Endothelial cell of umbilical vein (primary cell): ENCODE measurements around the gene STAG1. TPM values are rescaled to one million over a fixed set of nuclear protein-coding genes. Genes with fewer than 3 reads are reported as not detected.

Experiments used
- BruUV-seq: library from RNA; stranded (reverse); fragments of 400-500 nt; replicated peaks from 2 replicates; lab custom pipeline; 2021; lab: Mats Ljungman, UMichigan
- CTCF ChIA-PET: fragments of 300-600, 350-600 bp; sonication (Branson Sonifier 250); formaldehyde crosslinking; loops from one replicate; lab custom pipeline; 2021; ENCODE audit warnings: antibody characterized with exemption, inconsistent platforms; lab: Charles Lee
- POLR2A ChIA-PET: fragments of 300-600, 350-600 bp; sonication (Branson Sonifier 250); formaldehyde crosslinking; loops from one replicate; lab custom pipeline; 2021; ENCODE audit warnings: antibody characterized with exemption, inconsistent platforms; lab: Charles Lee
- DNase-seq: peaks from one replicate; pipeline ENCODE4 v3.0.0-alpha.2; 2011; ENCODE audit warnings: low read depth, low spot score
- FAIRE-seq: peaks from 2 replicates; lab custom pipeline; 2011; peaks lifted over from hg19 to GRCh38; lab: Jason Lieb, UNC
- H2AFZ ChIP-seq: 2 replicates; pipeline ENCODE4 v1.6.0; 2012; ENCODE audit warnings: low read depth, low read length, control low read depth, inconsistent platforms
- H3K27ac ChIP-seq: 2 replicates; pipeline ENCODE4 v1.5.1; 2011; ENCODE audit warnings: low read depth, mild to moderate bottlenecking, control low read depth, low read length, moderate library complexity; ENCODE audit not compliant: insufficient read depth
- H3K27me3 ChIP-seq, 2 experiments: 2 replicates each; pipeline versions ENCODE4 v1.6.0 to v1.6.1; 2011; ENCODE audit warnings: low read length in 2 of 2, mixed read lengths in 1 of 2; ENCODE audit not compliant: control insufficient read depth in 2 of 2, insufficient read depth in 2 of 2
- H3K36me3 ChIP-seq, 2 experiments: 2 replicates in 1 of 2; 3 replicates in 1 of 2; pipeline ENCODE4 v1.5.1; 2011; ENCODE audit warnings: low read length in 2 of 2, mild to moderate bottlenecking in 1 of 2, moderate library complexity in 1 of 2; ENCODE audit not compliant: control insufficient read depth in 2 of 2, insufficient read depth in 2 of 2; ENCODE audit errors: extremely low read depth in 1 of 2
- H3K4me1 ChIP-seq: 3 replicates; pipeline ENCODE4 v1.5.1; 2011; ENCODE audit warnings: mild to moderate bottlenecking, low read length; ENCODE audit not compliant: control insufficient read depth, insufficient read depth; ENCODE audit errors: extremely low read depth
- H3K4me2 ChIP-seq: 2 replicates; pipeline ENCODE4 v1.6.1; 2011; ENCODE audit warnings: low read length, control low read depth, mixed read lengths; ENCODE audit not compliant: insufficient read depth
- H3K4me3 ChIP-seq, 3 experiments: fragments of 200-600 bp in 1 of 3; sonication (generic), shearing (Covaris generic) in 1 of 3; replicated peaks in 1 of 3; 2 replicates each; pipeline ENCODE4 v1.5.1; 2011 to 2016; ENCODE audit warnings: control low read depth in 3 of 3, low read length in 3 of 3, mild to moderate bottlenecking in 2 of 3, inconsistent platforms in 1 of 3, low read depth in 1 of 3, moderate library complexity in 1 of 3; ENCODE audit not compliant: insufficient read depth in 1 of 3
- H3K79me2 ChIP-seq: 2 replicates; pipeline ENCODE4 v1.6.0; 2012; ENCODE audit warnings: low read length, inconsistent platforms; ENCODE audit not compliant: control insufficient read depth, insufficient read depth
- H3K9ac ChIP-seq: replicated peaks from 2 replicates; pipeline ENCODE3; 2011; ENCODE audit warnings: low read length, control low read depth; ENCODE audit not compliant: insufficient read depth; ENCODE audit errors: extremely low read depth
- H3K9me1 ChIP-seq: replicated peaks from 3 replicates; pipeline ENCODE4 v1.6.0; 2011; ENCODE audit warnings: mild to moderate bottlenecking, low read length; ENCODE audit not compliant: control insufficient read depth, insufficient read depth; ENCODE audit errors: extremely low read depth
- H3K9me3 ChIP-seq: replicated peaks from 2 replicates; pipeline ENCODE4 v1.5.1; 2012; ENCODE audit warnings: low read length, inconsistent platforms; ENCODE audit not compliant: control insufficient read depth, insufficient read depth
- H4K20me1 ChIP-seq: replicated peaks from 2 replicates; pipeline ENCODE3; 2011; ENCODE audit warnings: mild to moderate bottlenecking, low read length; ENCODE audit not compliant: control insufficient read depth, insufficient read depth; ENCODE audit errors: extremely low read depth
- CTCF ChIP-seq, 2 donors: IDR thresholded peaks; 1 replicate in 1 of 2; 2 replicates in 1 of 2; pipeline ENCODE4 v1.5.1; 2011; ENCODE audit warnings: low read length in 2 of 2, mild to moderate bottlenecking in 2 of 2, moderate library complexity in 2 of 2, control low read depth in 1 of 2, inconsistent platforms in 1 of 2, low read depth in 1 of 2; ENCODE audit not compliant: insufficient read depth in 1 of 2; ENCODE audit errors: extremely low read depth in 1 of 2
- EZH2 ChIP-seq: IDR thresholded peaks from 2 replicates; pipeline ENCODE4 v1.6.1; 2012; ENCODE audit warnings: borderline replicate concordance, low read depth, mild to moderate bottlenecking, moderate library complexity, low read length, inconsistent platforms; ENCODE audit not compliant: severe bottlenecking
- FOS ChIP-seq: IDR thresholded peaks from 2 replicates; pipeline ENCODE4 v1.6.1; 2011; ENCODE audit warnings: mild to moderate bottlenecking, low read length, moderate library complexity, borderline replicate concordance; ENCODE audit not compliant: insufficient read depth
- GATA2 ChIP-seq: IDR thresholded peaks from 2 replicates; pipeline ENCODE4 v1.7.0; 2011; ENCODE audit warnings: low read depth, mild to moderate bottlenecking, moderate library complexity, mixed read lengths, low read length; ENCODE audit not compliant: insufficient read length, insufficient read depth
- MAX ChIP-seq: IDR thresholded peaks from 2 replicates; pipeline ENCODE4 v1.6.1; 2011; ENCODE audit not compliant: insufficient read depth, insufficient read length
- MYC ChIP-seq: IDR thresholded peaks from one replicate; pipeline ENCODE4 v1.6.1; 2011; ENCODE audit warnings: mild to moderate bottlenecking, low read depth, low read length
- POLR2A ChIP-seq: IDR thresholded peaks from 2 replicates; pipeline ENCODE4 v1.6.1; 2012; ENCODE audit warnings: low read depth, mild to moderate bottlenecking, control low read depth, low read length
- POLR2AphosphoS5 ChIP-seq: IDR thresholded peaks from 2 replicates; pipeline ENCODE4 v1.6.1; 2012; ENCODE audit warnings: low read depth, mild to moderate bottlenecking, control low read depth, low read length, moderate library complexity; ENCODE audit not compliant: insufficient read depth
- dilution Hi-C: fragments of 300-500 bp; cut with MboI; formaldehyde crosslinking; loops from one replicate; pipeline ENCODE4 v1.15.0; 2019; ENCODE audit warnings: low sequenced_read_pairs; ENCODE audit not compliant: extremely low pct_ligation_motif_present
- intact Hi-C: fragments of 100-400 bp; cut with micrococcal nuclease; formaldehyde crosslinking; loops from one replicate; pipeline ENCODE4 v1.10.0; 2022
- polyA plus RNA-seq, 4 experiments: library from polyadenylated mRNA; depleted of rRNA in 3 of 4; stranded (reverse) in 3 of 4; unstranded in 1 of 4; fragments of >200 nt; gene quantifications; 2 replicates each; pipeline versions ENCODE4 v1.2.1 to v1.2.3, GENCODE V29; 2011 to 2012; ENCODE audit warnings: missing spikeins in 1 of 4
- total RNA-seq: library from RNA; stranded (reverse); gene quantifications from 2 replicates; pipeline ENCODE4 v1.2.3, GENCODE V29; 2021

The STAG1 gene
- total and polyA plus RNA-seq, 2 donors (not counting 3 experiments of a cell fraction or from before 2014, with no cell fraction given), result 7.4 to 42.1 TPM

GRCh38 chr3:136351351-136351750 is 400.8 kb downstream of the STAG1 start:
- dilution Hi-C loops, result no loop called here
- H3K27ac ChIP-seq, result no peak overlapping the region
- no peaks in the 10 kb centered on the region for H4K20me1 ChIP-seq
- H3K79me2 ChIP-seq, result no peaks in the 10 kb centered on the region
- no peaks in the 10 kb centered on the region for H3K9me3 ChIP-seq
- ChIA-PET CTCF (interaction anchor here (0.5 to 4.5 kb wide), 15 partner anchors 9 to 663 kb away, joined by 3 to 27 read pairs (median 5); partner anchors contain the start of gene STAG1), POLR2A (no interaction called here)
- intact Hi-C loops, result no loop called here
- FAIRE-seq, result no peak
- no peaks in the 10 kb centered on the region for H3K4me1 ChIP-seq
- no peak overlapping the region for H3K4me3 ChIP-seq
- H3K27me3 ChIP-seq, result no peaks in the 10 kb centered on the region
- H3K9ac ChIP-seq, result no peak overlapping the region
- H3K9me1 ChIP-seq, result no peaks in the 10 kb centered on the region
- TF ChIP-seq GATA2 (no peak), POLR2AphosphoS5 (no peak), CTCF (IDR thresholded peaks at IDR 0.05; ENCODE audit: extremely low read depth in 1 of 2, insufficient read depth in 1 of 2, low read depth in 1 of 2, low read length in 2 of 2) (no peak), FOS (no peak), MYC (no peak), POLR2A (no peak)
- peaks cover 0 to 2% of the 10 kb centered on the region in 2 experiments for H3K36me3 ChIP-seq
- no TSS peak for BruUV-seq
- DNase-seq, result no peak
- H2AFZ ChIP-seq, result no peak overlapping the region
- H3K4me2 ChIP-seq, result no peak overlapping the region

GRCh38 chr3:136350557-136350956 is 401.6 kb downstream of the STAG1 start:
- H3K9me3 ChIP-seq, result no peaks in the 10 kb centered on the region
- no peaks in the 10 kb centered on the region for H3K9me1 ChIP-seq
- dilution Hi-C loops, result no loop called here
- intact Hi-C loops, result no loop called here
- H3K4me3 ChIP-seq, result no peak overlapping the region
- FAIRE-seq, result no peak
- no peak overlapping the region for H3K4me2 ChIP-seq
- H4K20me1 ChIP-seq, result no peaks in the 10 kb centered on the region
- no peak for DNase-seq
- no TSS peak for BruUV-seq
- TF ChIP-seq POLR2AphosphoS5 (no peak), MAX (no peak), MYC (no peak), CTCF (IDR thresholded peaks at IDR 0.05; ENCODE audit: extremely low read depth in 1 of 2, insufficient read depth in 1 of 2, low read depth in 1 of 2, low read length in 2 of 2) (no peak), EZH2 (no peak), GATA2 (no peak)
- no peaks in the 10 kb centered on the region for H3K27me3 ChIP-seq
- ChIA-PET POLR2A (no interaction called here), CTCF (interaction anchor here (0.9 to 4.5 kb wide), 4 partner anchors 9 to 401 kb away, joined by 3 to 27 read pairs (median 16); partner anchors contain the start of gene STAG1)
- H3K36me3 ChIP-seq, result peaks cover 0 to 2% of the 10 kb centered on the region in 2 experiments
- H3K27ac ChIP-seq, result no peak overlapping the region
- no peaks in the 10 kb centered on the region for H3K4me1 ChIP-seq
- no peaks in the 10 kb centered on the region for H3K79me2 ChIP-seq
- no peak overlapping the region for H2AFZ ChIP-seq
- H3K9ac ChIP-seq, result no peak overlapping the region
